Stimulated activated CD8-positive, alpha-beta memory T cell treated with anti-CD3 and anti-CD28 coated beads, Interleukin-15, amount 100 ng/mL, for 4 hours (primary cell): ENCODE results near the gene YAP1.

Source experiments
- DNase-seq, 2 donors: peaks; one replicate each; pipeline ENCODE4 v3.0.0-alpha.2; 2020; ENCODE audit warnings: low read depth in 2 of 2

YAP1 gene

DNA sequence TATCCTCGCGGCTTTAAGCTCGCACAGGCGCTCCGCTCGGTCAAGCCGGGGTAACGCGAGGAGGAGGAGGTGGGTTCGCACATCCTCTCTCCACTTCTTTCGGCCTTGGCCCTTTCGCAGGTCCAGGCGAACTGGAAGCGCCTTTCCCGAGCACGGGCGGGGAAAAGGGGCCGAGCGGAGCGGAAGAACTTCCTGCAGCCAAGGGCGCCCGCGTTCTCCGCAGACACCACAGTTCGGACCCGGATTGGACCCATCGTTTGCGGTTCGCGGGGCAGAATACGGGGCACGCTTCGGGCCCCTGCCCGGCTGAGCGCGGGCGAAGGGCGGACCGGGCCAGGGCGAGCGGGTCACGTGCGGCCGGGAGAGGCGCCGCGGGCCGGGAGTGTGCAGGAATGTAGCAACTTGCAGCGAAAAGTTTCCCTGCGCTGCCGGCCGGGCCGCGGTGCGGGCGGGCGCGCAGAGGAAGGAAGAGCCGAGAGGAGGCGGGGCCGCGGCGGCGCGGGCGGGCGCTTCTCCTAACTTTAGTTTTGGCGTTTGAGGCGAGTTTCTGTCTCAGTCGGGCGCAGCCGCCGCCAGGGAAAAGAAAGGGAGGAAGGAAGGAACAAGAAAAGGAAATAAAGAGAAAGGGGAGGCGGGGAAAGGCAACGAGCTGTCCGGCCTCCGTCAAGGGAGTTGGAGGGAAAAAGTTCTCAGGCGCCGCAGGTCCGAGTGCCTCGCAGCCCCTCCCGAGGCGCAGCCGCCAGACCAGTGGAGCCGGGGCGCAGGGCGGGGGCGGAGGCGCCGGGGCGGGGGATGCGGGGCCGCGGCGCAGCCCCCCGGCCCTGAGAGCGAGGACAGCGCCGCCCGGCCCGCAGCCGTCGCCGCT is at the start of gene YAP1:
Gene YAP1, plus strand, starts transcription at position 552 of the 865 bp plus-strand sequence. CDS start 402 bp downstream, outside the sequence.
- peak; percentile 19 to 44 for DNase-seq

GRCh38 chr11:102061276-102061675 is 49.0 kb upstream of the YAP1 start:
- DNase-seq: no peak

DNA sequence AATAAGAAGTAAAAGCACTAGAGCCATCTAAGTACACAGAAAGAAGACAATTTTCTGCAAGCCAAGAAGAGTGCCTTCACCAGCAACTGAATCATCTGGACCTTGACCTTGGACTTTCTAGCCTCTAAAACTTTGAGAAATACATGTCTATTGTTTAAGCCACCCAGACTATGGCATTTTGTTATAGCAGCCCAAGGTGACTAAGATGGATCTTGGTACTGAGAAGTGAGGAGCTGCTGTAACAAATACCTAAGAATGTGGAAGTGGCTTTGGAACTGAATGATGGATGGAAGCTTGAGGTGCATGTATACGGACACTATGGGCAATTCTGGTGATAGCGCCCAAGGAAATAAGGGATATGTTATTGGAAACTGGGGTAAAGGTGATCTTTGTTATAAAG is 48.1 kb upstream of the YAP1 start:
- DNase-seq: no peak

DNA sequence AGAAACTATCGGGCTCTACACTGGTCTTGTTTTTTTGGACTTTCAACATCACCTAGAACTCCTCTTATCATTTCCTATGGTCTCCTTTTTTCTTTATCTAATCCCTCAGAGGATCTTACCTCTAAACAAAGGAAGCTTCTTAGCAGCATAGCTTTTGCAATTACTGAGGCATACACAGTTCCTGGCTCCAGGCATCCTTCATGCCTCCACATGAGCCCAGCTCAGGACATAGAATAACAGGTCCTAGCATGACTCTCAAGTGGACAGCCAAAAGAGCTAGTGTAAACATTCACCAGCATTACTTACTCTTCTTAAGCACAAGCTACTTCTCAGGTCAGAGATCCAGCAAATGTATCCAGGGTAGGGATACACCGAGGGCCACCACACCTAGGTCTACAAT is 45.9 kb upstream of the YAP1 start:
- no peak for DNase-seq

DNA sequence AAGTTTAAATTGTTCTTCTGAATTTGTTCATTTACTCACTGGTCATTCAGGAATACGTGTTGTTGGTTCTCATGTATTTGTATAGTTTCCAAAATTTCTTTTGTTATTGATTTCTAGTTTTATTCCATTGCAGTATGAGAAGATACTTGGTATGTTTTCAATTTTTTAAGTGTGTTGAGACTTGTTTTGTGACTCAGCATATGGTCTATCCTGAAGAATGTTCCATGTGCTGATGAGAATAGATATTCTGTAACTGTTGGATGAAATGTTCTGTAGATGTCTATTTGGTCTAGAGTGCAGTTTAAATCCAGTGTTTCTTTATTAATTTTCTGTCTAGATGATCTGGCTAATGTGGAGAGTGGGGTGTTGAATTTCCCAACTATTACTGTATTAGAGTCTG is 39.5 kb upstream of the YAP1 start:
- no peak for DNase-seq

GRCh38 chr11:102071497-102072472 is 38.5 kb upstream of the YAP1 start:
- no peak for DNase-seq

GRCh38 chr11:102073253-102073652 is 37.0 kb upstream of the YAP1 start:
- no peak for DNase-seq

- no peak for DNase-seq
Observed at GRCh38 chr11:102079625-102080024, 30.6 kb upstream of the YAP1 start.

GRCh38 chr11:102081313-102081712 is 28.9 kb upstream of the YAP1 start:
- no peak for DNase-seq

DNA sequence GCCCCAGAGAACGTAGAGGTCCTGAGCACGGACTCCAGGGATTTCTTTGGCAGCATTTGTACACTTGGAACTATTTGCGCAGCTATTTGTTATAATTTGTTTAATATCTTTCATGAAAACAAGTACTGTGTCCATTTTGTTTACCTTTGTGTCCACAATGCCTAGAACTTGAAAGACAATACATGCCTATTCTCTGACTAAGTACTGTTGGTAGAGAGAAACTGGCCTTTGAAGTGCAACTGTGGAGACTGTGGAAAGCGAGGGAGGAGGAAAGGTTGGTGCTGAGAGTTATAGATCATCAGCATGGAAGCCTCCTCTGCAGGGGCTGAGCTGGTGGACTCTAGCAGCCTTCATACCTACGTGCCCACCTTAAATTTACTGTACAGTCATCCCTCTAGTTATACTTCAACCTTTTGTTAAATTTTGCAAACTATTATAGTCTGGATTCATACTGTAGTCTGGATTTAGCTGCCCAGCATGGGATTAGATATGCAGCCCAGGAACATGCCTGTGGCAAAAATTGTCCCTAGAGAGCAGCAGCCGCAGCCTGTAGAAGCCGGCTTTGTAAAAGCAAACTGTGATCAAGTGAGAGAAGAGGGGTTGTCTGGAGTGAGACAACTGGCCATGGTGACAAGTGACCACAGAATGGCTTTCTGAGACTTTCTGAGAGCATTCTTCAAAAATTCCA is 24.2 kb upstream of the YAP1 start:
- DNase-seq: no peak

- DNase-seq: no peak
Observed at GRCh38 chr11:102097186-102097585, 13.1 kb upstream of the YAP1 start.

DNA sequence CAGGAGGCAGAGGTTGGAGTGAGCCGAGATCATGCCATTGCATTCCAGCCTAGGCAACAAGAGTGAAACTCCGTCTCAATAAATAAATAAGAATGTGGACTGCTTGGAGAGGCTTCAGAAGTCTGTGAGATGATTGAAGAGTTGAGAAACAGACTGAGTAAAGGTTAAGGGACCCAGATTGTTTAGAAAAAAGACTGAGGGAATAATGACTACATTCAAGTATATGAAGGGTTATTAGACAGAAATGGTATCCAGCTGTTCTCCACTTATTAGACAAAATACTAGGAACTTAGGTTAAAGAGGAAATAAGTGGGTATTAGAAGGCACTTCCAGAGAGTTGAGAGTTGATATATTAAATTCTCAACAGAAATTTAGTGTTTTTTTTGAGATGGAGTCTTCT is 10.5 kb upstream of the YAP1 start:
- no peak for DNase-seq

DNA sequence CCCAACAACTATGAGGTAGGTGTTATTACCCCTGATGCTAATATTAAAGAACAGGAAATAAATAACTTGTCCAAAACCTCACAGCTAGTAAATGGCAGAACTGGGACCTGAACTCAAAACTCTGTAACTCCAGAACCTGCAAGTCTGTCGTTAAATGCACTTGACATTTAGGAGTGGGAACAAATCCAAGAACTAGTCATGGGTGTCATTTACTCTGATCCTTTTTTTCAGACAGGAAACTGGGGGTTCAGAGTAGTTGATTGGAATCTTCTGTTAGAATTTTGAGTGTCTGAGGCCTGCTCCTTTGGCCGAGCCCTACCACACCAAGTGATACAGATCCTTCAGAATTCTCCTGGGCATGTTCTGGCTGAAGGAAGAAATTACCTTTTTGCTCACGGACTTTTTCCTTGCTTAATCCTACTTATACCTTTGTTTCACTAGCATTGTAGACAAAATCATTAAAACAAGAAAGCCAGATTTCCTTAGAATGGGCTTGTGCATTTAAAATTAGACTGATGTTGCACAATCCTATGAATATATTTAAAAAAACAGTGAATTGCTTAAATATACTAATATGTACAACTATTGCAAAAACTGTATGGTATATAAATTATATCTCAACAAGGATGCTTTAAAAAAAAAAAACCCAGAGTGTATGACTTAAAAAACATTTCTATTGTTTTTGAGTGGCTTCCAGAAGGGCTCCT is 1.4 kb upstream of the YAP1 start:
- no peak for DNase-seq

GRCh38 chr11:102110761-102111010 is 439 bp downstream of the YAP1 start:
- DNase-seq: no peak

DNA sequence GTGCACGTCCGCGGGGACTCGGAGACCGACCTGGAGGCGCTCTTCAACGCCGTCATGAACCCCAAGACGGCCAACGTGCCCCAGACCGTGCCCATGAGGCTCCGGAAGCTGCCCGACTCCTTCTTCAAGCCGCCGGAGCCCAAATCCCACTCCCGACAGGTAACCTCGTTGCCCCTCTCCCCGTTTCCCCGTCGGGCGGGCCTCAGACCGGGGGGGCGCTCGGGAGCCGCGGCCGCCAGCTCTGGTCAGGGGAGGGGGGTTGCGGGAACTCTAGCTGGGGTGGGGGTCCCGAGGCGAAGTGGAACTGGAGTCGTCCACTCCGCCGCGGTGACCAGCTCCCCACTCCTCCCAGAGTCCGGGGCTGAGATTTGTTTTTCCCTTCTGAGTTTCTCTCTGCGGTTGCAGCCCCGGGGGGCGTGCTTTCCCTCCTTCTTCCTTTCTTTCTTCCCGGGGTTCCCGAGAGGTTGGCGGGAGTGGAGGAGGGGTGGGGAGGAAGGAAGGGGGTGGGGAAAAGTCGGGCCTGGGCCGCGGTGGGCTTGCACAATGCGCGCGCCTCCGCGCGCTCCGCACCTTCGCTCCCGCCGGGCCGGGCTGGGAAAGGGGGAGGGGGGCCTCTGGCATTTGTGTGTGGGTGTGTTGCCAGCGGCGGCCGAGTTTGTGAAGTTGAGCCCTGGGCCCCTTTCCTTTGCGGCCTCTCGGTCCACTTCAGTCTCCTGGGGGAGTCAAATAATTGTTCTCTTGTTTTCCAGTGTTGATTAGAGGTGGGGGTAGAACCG is 952 bp downstream of the YAP1 start:
- DNase-seq: no peak

DNA sequence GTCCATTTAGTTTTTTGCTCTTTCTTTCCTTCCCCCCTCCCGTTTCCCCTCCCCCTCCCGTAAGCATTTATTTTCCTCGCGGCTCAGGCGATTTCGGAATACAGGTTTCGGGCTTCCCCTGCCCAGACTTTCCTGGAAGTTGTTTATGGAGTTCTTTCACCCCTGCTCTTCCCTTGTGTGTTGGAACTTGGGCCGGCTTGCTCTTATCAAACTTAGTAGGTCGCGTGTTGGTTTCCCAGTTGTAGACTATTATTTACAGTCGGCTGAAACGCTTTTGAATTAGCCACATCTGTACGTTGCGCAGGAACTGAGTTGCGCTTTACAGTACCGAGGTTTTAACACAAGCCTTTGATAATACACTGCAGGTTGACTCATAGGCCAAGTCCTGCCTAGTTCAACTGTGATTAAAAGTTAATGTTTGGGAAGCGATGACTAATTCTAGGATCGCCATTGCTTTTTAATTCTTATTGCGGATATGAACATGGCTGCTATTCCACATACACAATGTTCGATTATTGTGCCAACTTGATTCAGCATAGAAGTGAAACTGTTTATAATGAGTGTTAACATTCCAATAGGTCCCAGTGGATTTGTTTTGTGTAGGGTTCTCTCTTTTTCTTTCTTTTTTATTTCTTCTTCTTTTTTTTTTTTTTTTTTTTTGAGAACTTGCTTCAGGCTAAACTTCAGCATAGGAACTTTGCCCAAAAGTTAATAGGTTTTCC is 1.7 kb downstream of the YAP1 start:
- DNase-seq: no peak

DNA sequence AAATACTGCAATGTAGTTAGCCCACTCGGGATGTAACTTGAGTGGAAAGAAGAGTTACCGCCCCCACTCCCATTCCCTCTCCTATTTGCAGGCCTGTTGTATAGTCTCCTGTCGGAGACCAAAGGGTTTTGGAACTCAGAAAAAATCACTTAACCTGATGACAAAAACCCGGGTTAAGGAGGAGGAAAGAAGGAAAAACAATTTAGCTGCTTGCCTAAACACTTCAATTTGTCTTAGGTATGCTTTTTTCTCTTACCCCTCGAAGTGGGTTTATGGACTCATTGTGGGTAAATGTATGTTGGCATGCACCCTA is 2.2 kb downstream of the YAP1 start:
- DNase-seq: no peak

DNA sequence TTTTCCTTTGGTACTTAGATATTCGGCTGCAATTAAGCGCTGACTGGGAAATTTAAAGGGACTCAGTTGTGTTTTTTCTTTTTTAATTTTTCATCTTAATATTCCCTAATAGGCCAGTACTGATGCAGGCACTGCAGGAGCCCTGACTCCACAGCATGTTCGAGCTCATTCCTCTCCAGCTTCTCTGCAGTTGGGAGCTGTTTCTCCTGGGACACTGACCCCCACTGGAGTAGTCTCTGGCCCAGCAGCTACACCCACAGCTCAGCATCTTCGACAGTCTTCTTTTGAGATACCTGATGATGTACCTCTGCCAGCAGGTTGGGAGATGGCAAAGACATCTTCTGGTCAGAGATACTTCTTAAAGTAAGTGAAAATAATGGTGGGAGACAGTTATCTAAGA is 3.8 kb downstream of the YAP1 start:
- DNase-seq: no peak

GRCh38 chr11:102115557-102115956 is 5.3 kb downstream of the YAP1 start:
- DNase-seq: no peak

GRCh38 chr11:102116453-102117205 is 6.4 kb downstream of the YAP1 start:
- DNase-seq: no peak
